ENCODE data around the gene BIRC6.

Gene BIRC6

DNA sequence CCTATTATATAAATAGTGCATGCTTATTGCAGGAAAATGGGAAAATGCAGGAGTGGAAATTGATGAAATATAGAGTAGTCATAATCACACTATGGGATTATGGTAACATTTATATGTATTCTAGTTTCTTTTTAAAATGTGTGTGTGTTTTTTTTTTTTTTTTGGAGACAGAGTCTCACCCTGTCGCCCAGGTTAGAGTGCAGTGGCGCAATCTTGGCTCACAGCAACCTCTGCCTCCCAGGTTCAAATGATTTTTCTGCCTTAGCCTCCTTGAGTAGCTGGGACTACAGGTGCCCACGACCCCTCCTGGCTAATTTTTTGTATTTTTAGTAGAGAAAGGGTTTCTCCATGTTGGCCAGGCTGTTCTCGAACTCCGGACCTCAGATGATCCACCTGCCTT is 47.0 kb downstream of the BIRC6 start:
- Histone ChIP-seq H3F3A (ENCODE audit: control insufficient read depth, insufficient read depth) (peaks cover 3% of the 10 kb centered on the region; the same call in 1 of the 2 replicates), H3K27ac (ENCODE audit: low read depth, low read length) (no peak overlapping the region), H3K9me3 (ENCODE audit: control insufficient read depth, insufficient read depth, low read length) (no peaks in the 10 kb centered on the region), H3K4me2 (ENCODE audit: low read length) (no peak overlapping the region), H3K9me2 (replicated peaks; ENCODE audit: control insufficient read depth, low read length) (no peaks in the 10 kb centered on the region), H3K36me3 (ENCODE audit: control insufficient read depth, low read length) (peaks cover 73% of the 10 kb centered on the region), H3K4me1 (ENCODE audit: control insufficient read depth, low read length) (no peaks in the 10 kb centered on the region), H3K79me2 (ENCODE audit: control insufficient read depth, low read length) (no peaks in the 10 kb centered on the region), H3K27me3 (ENCODE audit: control insufficient read depth, low read length) (no peaks in the 10 kb centered on the region), H3K4me3 (ENCODE audit: low read length) (no peak overlapping the region), H4K20me1 (ENCODE audit: control insufficient read depth, insufficient read depth, low read depth, low read length) (no peaks in the 10 kb centered on the region)
- TF ChIP-seq EZH2phosphoT487 (IDR thresholded peaks at IDR 0.05; ENCODE audit: borderline replicate concordance, low read length) (no peak), CTCF (IDR thresholded peaks at IDR 0.05; ENCODE audit: low read depth, low read length, poor library complexity, severe bottlenecking) (no peak)

DNA sequence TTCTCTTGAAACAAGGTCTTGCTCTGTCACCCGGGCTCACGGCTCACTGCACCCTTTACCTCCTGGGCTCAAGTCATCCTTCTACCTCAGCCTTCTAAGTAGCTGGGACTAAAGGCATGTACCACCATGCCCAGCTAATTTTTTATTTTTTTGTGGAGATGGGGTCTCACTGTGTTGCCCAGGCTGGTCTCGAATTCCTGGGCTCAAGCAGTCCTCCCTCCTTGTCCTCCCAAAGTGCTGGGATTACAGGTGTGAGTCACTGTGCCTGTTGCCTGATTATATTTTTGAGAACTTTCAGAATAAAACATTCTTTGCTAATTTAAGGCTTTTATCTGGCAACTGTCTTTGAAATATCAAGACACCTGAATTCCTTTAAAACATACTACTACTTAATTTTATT is 47.9 kb downstream of the BIRC6 start:
- H3K4me2 ChIP-seq (ENCODE audit: low read length), result no peak overlapping the region
- no peak for TF ChIP-seq CTCF (IDR thresholded peaks at IDR 0.05; ENCODE audit: low read depth, low read length, poor library complexity, severe bottlenecking)
- no peak for TF ChIP-seq EZH2phosphoT487 (IDR thresholded peaks at IDR 0.05; ENCODE audit: borderline replicate concordance, low read length)
- no peaks in the 10 kb centered on the region for H3K9me3 ChIP-seq (ENCODE audit: control insufficient read depth, insufficient read depth, low read length)
- H3K79me2 ChIP-seq (ENCODE audit: control insufficient read depth, low read length), result peaks cover 2% of the 10 kb centered on the region; the same call in 1 of the 2 replicates
- H3F3A ChIP-seq (ENCODE audit: control insufficient read depth, insufficient read depth), result 0 out of 2 replicates have a peak, but pooled peaks cover 2% of the 10 kb centered on the region
- no peak overlapping the region for H3K4me3 ChIP-seq (ENCODE audit: low read length)
- H4K20me1 ChIP-seq (ENCODE audit: control insufficient read depth, insufficient read depth, low read depth, low read length), result no peaks in the 10 kb centered on the region
- no peaks in the 10 kb centered on the region for H3K9me2 ChIP-seq (replicated peaks; ENCODE audit: control insufficient read depth, low read length)
- no peak overlapping the region for H3K27ac ChIP-seq (ENCODE audit: low read depth, low read length)
- no peaks in the 10 kb centered on the region for H3K27me3 ChIP-seq (ENCODE audit: control insufficient read depth, low read length)
- H3K4me1 ChIP-seq (ENCODE audit: control insufficient read depth, low read length), result no peaks in the 10 kb centered on the region
- H3K36me3 ChIP-seq (ENCODE audit: control insufficient read depth, low read length), result peaks cover 79% of the 10 kb centered on the region

DNA sequence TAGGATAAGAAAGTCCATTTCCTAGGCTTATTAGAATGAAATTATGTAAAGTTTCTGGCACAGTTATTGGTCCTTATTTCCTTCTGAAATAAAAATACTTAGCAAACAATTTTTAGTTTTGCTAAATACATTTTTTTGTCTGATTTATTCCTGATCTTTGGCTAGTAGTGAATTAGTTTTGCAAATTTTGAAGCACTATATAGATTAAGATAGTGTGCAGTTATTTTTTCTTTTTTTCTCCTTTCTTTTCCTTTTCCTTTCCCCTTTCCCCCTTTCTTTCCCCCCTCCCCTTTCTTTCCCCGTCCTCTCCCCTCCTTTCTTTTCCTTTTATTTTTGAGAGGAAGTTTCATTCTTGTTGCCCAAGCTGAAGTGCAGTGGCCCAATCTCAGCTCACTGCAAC is 59.7 kb downstream of the BIRC6 start:
- no peak overlapping the region for H3K4me2 ChIP-seq (ENCODE audit: low read length)
- no peak for TF ChIP-seq EZH2phosphoT487 (IDR thresholded peaks at IDR 0.05; ENCODE audit: borderline replicate concordance, low read length)
- no peak for TF ChIP-seq CTCF (IDR thresholded peaks at IDR 0.05; ENCODE audit: low read depth, low read length, poor library complexity, severe bottlenecking)
- H3K9me2 ChIP-seq (replicated peaks; ENCODE audit: control insufficient read depth, low read length), result no peaks in the 10 kb centered on the region
- H3K36me3 ChIP-seq (ENCODE audit: control insufficient read depth, low read length), result peaks cover 65% of the 10 kb centered on the region
- no peaks in the 10 kb centered on the region for H3K4me1 ChIP-seq (ENCODE audit: control insufficient read depth, low read length)
- H3K9me3 ChIP-seq (ENCODE audit: control insufficient read depth, insufficient read depth, low read length), result no peaks in the 10 kb centered on the region
- H3F3A ChIP-seq (ENCODE audit: control insufficient read depth, insufficient read depth), result 0 out of 2 replicates have a peak, but pooled peaks cover 5% of the 10 kb centered on the region
- H3K27me3 ChIP-seq (ENCODE audit: control insufficient read depth, low read length), result no peaks in the 10 kb centered on the region
- H3K27ac ChIP-seq (ENCODE audit: low read depth, low read length), result no peak overlapping the region
- H3K79me2 ChIP-seq (ENCODE audit: control insufficient read depth, low read length), result peaks cover 66% of the 10 kb centered on the region
- no peak overlapping the region for H3K4me3 ChIP-seq (ENCODE audit: low read length)
- peaks cover 7% of the 10 kb centered on the region for H4K20me1 ChIP-seq (ENCODE audit: control insufficient read depth, insufficient read depth, low read depth, low read length)
